Omental fat pad (tissue), 4 donors: ENCODE measurements around the gene NCR1. TPM values are rescaled to one million over a fixed set of nuclear protein-coding genes. Genes with fewer than 3 reads are reported as not detected.
"Not testable (repeated sequence)": the region's sequence is repeated elsewhere in the genome, so short reads cannot be mapped to it uniquely, and the experiment has no call there.

ENCODE experiments used
- ATAC-seq: fragments of 150-250 bp; one replicate; pipeline ENCODE4 v1.9.1; 2016; ENCODE audit warnings: mild to moderate bottlenecking, moderate library complexity; ENCODE audit not compliant: low FRiP score
- DNase-seq: peaks from one replicate; pipeline ENCODE4 v3.0.0-alpha.2; 2019; ENCODE audit warnings: low spot score
- CTCF ChIP-seq, 3 donors: fragments of 450-650 bp; IDR thresholded peaks; one replicate each; pipeline ENCODE4 v1.5.1; 2016 to 2017; ENCODE audit warnings: antibody characterized with exemption in 3 of 3, mild to moderate bottlenecking in 3 of 3, moderate library complexity in 2 of 3
- total RNA-seq, 4 donors: library from RNA; depleted of rRNA; stranded (reverse); fragments of >200 nt; gene quantifications; one replicate each; pipeline ENCODE4 v1.1.0, GENCODE V29; 2016

NCR1 gene
- total RNA-seq, 4 donors from 2014 or later, result 0.72 to 2.3 TPM; not detected in 2

- ATAC-seq (no peak), DNase-seq (no peak)
- no peak for TF ChIP-seq CTCF (IDR thresholded peaks at IDR 0.05)
Observed at GRCh38 chr19:54902061-54902460, 3.9 kb upstream of the NCR1 start.

GRCh38 chr19:54903303-54903702, 2.6 kb upstream of the NCR1 start:
- TF ChIP-seq CTCF (IDR thresholded peaks at IDR 0.05), result no peak
- no peak for ATAC-seq
- DNase-seq, result no peak

- not testable (repeated sequence) for ATAC-seq, DNase-seq
Observed at GRCh38 chr19:54904261-54904660, 1.7 kb upstream of the NCR1 start.

- no peak for DNase-seq
- no peak for ATAC-seq
Observed at GRCh38 chr19:54905421-54905802, 536 bp upstream of the NCR1 start.

GRCh38 chr19:54906819-54907218, 871 bp downstream of the NCR1 start:
- DNase-seq, result no peak
- ATAC-seq, result no peak
- TF ChIP-seq CTCF (IDR thresholded peaks at IDR 0.05), result no peak

More at GRCh38 chr19:54905421-54905802, 536 bp upstream of the NCR1 start:
- no peak for TF ChIP-seq CTCF (IDR thresholded peaks at IDR 0.05)

- not testable (repeated sequence) for DNase-seq, ATAC-seq
Observed at GRCh38 chr19:54907899-54908298, 2.0 kb downstream of the NCR1 start.

GRCh38 chr19:54916822-54917221, 10.9 kb downstream of the NCR1 start:
- DNase-seq (no peak), ATAC-seq (no peak)
- no peak for TF ChIP-seq CTCF (IDR thresholded peaks at IDR 0.05)

- DNase-seq, result no peak
- TF ChIP-seq CTCF (IDR thresholded peaks at IDR 0.05), result no peak
Observed at GRCh38 chr19:54918499-54918898, 12.6 kb downstream of the NCR1 start.

GRCh38 chr19:54919646-54920563, 14.0 kb downstream of the NCR1 start:
- ATAC-seq, DNase-seq: not testable (repeated sequence)

More at GRCh38 chr19:54918499-54918898, 12.6 kb downstream of the NCR1 start:
- ATAC-seq, result no peak
